Measurements from ENCODE around the gene BNC2. TPM values are rescaled to one million over a fixed set of nuclear protein-coding genes. Genes with fewer than 3 reads are reported as not detected.

Gene BNC2
- total RNA-seq, 1 experiment from 2014 or later: 43.6 TPM

GRCh38 chr9:16521868-16522411, 348.5 kb downstream of the BNC2 start:
- Histone ChIP-seq H3K27me3 (ENCODE audit: insufficient read depth, low read length) (no peaks in the 10 kb centered on the region), H3K27ac (ENCODE audit: insufficient read length, low read depth, low read length) (no peak overlapping the region), H3K23me2 (ENCODE audit: insufficient read length, low read depth, low read length, poor library complexity, severe bottlenecking) (no peaks in the 10 kb centered on the region), H3K79me2 (ENCODE audit: insufficient read depth, low read length) (no peaks in the 10 kb centered on the region), H3K4me2 (ENCODE audit: insufficient read depth, insufficient read length, low read length) (no peak overlapping the region), H2BK5ac (ENCODE audit: insufficient read length, low read length) (no peak overlapping the region), H3K4me1 (ENCODE audit: insufficient read depth, low read length) (peaks cover 7% of the 10 kb centered on the region; the same call in 1 of the 2 replicates), H3T11ph (ENCODE audit: low read length) (no peak overlapping the region), H3K9ac (ENCODE audit: extremely low read depth, insufficient read length, low read length) (no peak overlapping the region), H4K91ac (ENCODE audit: insufficient read length, low read depth, low read length) (no peak overlapping the region), H4K5ac (ENCODE audit: insufficient read length, low read depth, low read length) (no peak overlapping the region), H2BK15ac (ENCODE audit: low read depth, low read length) (no peak overlapping the region), H3K18ac (ENCODE audit: insufficient read length, low read depth, low read length) (no peak overlapping the region), H2AFZ (ENCODE audit: low read length) (no peak overlapping the region), H3K79me1 (ENCODE audit: insufficient read depth, low read depth, low read length, poor library complexity, severe bottlenecking) (no peaks in the 10 kb centered on the region), H2BK20ac (ENCODE audit: low read depth, low read length, poor library complexity, severe bottlenecking) (no peak overlapping the region), H3K56ac (ENCODE audit: insufficient read length, low read depth, low read length) (no peak overlapping the region), H3K9me3 (ENCODE audit: control insufficient read depth, low read depth, low read length) (no peaks in the 10 kb centered on the region), H3K14ac (ENCODE audit: insufficient read depth, low read length) (no peak overlapping the region), H3K23ac (ENCODE audit: insufficient read length, low read depth, low read length) (no peak overlapping the region), H2BK120ac (ENCODE audit: low read depth, low read length, poor library complexity, severe bottlenecking) (no peak overlapping the region), H3K4ac (ENCODE audit: low read depth, low read length) (no peak overlapping the region), H4K8ac (replicated peaks; ENCODE audit: insufficient read length, low read depth, low read length) (no peak overlapping the region), H2AK5ac (ENCODE audit: insufficient read length, low read length) (no peak overlapping the region), H2BK12ac (ENCODE audit: insufficient read length, low read depth, low read length) (no peak overlapping the region), H4K20me1 (ENCODE audit: control insufficient read depth, insufficient read depth, insufficient read length) (no peaks in the 10 kb centered on the region)
- peak overlapping the region; percentile 10 to 88 (median 86); a peak in 4 of 7 replicates for H3K27ac Mint-ChIP-seq
- H3K4me1 Mint-ChIP-seq: peaks cover 57 to 58% of the 10 kb centered on the region in 2 experiments
- H3K36me3 Mint-ChIP-seq (ENCODE audit: insufficient read depth in 1 of 3, low read depth in 3 of 3): peaks cover 2 to 7% (median 4%) of the 10 kb centered on the region in 3 experiments; a peak in 5 of 7 replicates
- no peak for DNase-seq
- no peaks in the 10 kb centered on the region for H3K27me3 Mint-ChIP-seq (ENCODE audit: low read depth)
- no peaks in the 10 kb centered on the region for H3K9me3 Mint-ChIP-seq
- WGBS (ENCODE audit: extremely low coverage, insufficient read length, low lambda C conversion rate): no CpG with 5 or more reads among the region's 3 CpGs
- H3K4me3 Mint-ChIP-seq: no peak overlapping the region
- no peak for TF ChIP-seq CTCF (conservative IDR thresholded peaks at IDR 0.05)

Data from H9 (cell line).